Raji (cell line): ENCODE measurements around the gene INSYN1.

Experiments
- POLR2A ChIP-seq: IDR thresholded peaks from 2 replicates; pipeline ENCODE4 v1.6.1; 2011; ENCODE audit warnings: low read depth, low read length, control low read depth; ENCODE audit not compliant: insufficient read depth

The INSYN1 gene

DNA sequence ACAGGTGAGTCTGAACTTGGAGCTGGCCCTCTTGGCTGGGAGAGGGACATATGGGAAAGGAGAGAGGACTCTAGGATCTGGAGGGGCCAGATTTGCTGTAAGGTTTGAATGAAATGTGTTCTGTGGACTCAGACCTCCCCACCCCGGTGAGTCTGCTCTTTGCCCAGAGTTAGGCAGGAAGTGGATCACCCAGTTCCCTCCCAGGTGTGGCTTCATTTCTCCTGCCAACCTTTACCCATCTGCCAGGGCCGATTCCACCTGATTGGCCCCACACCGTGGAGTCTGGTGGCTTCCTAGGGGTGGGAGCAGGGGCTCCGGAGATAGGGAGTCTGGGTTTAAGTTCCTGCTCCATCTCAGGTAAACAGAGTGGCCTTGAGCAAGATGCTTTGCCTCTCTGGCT, 43.5 kb downstream of the INSYN1 start:
- TF ChIP-seq POLR2A = no peak

DNA sequence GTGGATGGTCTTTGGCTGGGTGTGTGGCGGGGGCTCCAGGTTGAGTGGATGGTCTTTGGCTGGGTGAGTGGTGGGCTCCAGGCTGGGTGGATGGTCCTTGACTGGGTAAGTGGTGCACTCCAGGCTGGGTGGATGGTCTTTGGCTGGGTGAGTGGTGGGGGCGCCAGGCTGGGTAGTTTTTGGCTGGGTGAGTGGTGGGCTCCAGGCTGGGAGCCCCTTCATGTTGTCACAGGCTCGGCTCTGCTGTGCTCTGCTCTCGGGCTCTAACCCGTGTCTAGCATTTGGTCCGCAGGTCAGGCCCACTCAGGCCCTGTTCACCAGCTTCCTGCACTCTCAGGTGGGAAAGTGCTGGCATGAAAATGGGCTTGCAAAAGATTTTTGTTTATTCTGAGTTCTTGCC, 43.9 kb downstream of the INSYN1 start:
- TF ChIP-seq POLR2A = no peak

DNA sequence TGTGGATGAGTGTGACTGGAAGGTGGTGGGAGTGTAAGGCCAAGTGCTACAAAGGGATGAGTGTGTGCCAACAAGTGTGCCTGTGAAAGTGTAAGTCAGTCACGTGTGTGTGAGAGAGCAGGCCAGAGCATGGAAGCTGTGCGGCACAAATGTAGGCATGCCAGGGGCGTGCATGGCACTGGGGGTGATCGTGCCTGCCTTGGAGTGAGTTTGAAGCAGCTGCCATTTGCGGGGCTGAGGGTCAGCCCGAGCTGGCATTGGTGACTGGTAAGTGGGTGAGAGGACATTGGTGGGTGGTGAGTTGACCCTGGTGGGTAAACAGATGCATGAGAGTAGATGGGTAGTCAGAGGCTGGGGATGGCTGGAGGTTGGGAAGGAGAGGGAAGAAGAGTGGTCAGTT, 44.5 kb downstream of the INSYN1 start:
- no peak for TF ChIP-seq POLR2A

DNA sequence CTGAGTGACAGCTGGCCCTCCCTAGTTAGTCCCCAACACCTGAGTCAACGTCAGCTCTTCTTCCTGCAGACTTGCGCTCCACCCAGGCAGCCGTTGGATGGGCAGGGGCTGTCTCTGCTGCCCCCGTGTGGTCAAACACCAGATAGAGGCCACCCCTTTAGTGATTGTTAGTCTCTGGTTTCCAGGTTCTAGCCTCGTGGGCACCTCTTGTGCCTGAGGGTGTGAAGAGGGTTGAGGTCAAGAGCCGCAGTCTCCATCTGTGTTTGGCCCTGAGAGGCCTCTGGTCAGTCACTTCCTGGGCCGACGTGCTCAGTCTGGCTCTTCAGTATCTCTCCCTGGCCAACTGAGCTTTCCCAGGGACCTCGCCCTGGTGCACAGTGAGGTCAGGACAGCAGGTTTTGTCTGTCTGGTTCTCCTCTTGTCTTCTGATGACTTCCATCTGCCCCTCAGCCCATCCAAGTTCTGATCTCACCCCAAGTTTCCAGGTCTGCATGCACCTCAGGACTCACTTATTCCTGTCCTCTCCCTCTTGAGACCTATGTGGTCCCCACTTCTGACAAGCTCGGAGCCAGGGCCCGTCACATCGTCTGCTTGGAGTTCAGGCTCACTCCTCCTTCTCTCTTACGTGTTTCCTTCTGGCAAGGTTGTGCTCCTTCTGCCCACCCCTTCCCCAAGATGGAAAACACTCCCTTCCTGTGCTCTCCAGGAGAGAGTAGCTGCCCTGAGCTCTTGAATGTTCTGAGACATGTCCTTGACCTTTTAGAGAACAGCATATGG, 48.1 kb downstream of the INSYN1 start:
- no peak for TF ChIP-seq POLR2A

DNA sequence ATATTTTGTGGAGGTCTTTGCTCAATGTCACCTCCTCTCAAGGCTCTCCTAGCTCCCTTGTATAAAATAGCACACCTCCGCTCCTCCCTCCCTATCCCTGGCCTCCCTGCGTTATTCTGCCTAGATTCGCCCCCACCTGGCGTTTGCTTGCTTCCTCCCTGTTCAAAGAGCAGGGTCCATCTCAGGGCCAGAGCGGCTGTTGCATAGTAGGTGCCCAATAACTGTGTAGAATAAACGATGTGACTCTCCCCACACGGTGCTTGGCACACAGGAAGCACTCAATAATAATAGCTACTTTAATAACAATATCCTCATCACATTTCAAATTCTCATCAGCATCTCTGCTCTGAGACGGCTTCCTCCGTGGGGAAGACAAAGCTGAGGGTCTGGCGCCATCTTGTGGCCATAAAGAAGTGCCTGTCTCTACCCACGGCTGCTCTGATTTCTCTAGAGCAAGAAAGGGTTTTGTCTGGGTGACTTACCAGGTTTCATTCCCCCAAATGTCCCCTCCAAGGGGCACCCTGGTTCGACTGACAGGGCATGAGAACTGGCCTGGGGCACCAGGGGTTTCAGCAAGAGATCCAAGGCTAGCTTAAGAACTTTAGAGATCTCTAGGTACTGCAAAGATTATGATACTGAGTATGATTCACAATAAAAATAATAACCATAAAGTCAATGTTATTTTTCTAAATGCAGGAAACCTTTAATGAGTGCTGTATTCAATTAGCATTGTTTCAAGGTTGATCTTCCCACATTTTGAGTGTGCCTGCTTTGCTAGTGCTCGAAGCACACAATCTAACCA, 52.9 kb downstream of the INSYN1 start:
- no peak for TF ChIP-seq POLR2A

DNA sequence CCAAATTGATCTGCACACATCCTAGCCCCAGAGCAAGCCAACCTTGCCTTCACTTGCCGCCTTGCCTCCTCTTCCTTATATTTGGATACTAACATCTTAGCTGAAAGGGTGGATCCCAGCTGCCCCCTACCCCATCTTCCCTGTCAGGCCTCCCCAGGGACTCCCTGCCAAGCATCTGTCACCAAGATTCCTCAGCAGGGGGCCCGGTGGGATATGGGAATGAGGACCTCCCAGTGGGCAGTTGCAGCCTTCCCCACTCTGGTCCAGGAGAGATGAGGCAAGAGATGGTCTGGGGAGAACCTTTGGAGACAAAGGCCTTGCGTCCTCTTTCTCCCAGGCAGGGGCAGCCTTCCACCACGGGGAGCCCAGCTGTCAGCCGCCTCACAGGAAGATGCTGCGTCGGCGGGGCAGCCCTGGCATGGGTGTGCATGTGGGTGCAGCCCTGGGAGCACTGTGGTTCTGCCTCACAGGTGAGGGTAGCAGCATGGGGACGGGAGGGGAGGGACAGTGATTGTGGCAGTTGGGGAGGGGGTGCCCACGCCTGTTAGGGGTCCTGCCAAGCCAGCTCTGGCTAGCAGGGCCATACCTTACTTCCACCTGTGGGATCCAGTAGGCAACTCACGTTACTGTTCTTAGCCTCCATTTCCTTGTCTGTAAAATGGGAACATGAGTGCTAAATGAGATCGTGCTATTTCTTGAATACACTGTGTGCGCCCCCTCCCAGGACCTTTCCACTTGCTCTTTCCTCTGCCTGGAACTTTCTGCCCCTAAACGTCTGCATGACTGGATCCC, 53.7 kb downstream of the INSYN1 start:
- TF ChIP-seq POLR2A = no peak

DNA sequence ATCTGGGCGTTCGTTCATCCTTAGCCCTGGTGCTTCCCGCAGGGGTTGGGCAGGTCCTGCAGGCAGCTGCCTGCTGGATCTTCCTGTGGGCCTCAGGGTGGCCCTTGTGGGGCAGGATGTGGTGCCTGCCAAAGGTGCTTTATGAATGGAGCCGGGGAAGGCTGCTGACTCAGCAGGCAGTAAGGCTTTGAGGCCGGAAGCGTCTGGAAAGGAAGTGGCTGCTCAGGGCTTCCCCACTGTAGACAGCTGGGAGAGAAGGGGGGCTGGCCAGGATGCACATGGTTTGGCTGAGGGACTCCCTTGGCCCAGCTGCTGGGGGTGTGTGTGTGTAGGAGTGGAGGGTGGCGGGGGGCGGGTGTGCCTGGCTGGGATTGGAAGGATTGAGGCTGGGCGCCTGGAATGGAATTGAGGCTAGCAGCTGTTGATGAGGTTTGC, 56.1 kb downstream of the INSYN1 start:
- no peak for TF ChIP-seq POLR2A

DNA sequence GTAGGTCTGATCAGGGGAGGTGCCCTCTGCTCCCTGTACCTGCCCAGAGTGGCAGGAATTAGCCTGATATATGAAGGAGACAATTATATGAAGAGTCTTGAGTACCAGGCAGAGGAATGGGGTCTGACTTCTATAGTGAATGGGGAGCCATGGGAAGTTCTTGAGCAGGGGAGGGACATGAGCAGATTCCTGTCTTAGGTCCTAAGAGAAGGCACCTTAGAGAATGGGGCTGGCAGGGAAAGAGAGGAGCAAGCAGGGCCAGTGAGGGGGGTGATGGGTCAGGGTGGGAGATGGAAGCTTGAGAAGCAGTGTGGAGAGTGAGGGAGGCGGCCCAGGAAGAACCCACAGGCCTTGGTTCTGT, 56.5 kb downstream of the INSYN1 start:
- TF ChIP-seq POLR2A = no peak

DNA sequence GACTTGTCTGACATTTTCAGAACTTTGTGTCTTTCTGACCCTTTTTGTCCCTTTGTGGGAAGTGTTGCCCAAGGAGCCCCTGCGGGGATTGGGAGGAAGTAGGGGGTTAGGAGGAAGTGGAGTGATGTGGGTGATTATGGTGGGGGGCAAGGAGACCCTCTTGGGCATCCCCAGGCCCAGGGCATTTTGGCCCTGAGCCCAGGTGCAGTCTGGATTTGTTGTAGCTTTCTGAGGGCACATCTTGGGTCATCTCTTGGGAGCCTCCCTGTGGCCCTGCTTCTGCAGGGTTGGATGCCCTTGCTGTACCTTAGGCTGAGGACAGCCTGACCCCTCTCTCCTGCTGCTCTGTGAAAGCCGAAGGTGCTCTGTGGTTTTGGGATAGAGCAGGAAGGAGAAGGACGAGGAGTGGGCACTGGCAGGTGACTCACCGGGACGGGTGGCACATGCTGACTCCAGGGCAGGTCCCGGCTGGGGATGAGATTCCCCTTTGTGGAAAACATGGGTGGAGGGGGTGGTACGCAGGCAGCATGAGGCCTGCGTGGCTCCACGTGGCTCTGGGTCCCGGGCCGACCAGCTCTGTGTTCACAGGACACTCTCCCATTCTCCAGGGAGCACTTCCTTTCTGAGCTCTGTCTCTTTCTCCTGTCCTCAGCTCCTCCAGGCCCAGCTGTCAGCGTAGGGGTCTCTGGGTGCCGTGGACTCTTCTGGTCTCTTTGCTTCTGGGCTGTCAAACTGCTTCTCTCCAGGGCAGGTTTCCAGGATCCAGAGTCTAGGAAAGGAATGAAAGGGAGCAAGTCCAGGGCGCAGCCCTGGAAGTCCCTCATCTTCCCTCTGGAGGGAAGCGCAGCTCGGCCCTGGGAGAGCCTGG, 57.1 kb downstream of the INSYN1 start:
- no peak for TF ChIP-seq POLR2A

DNA sequence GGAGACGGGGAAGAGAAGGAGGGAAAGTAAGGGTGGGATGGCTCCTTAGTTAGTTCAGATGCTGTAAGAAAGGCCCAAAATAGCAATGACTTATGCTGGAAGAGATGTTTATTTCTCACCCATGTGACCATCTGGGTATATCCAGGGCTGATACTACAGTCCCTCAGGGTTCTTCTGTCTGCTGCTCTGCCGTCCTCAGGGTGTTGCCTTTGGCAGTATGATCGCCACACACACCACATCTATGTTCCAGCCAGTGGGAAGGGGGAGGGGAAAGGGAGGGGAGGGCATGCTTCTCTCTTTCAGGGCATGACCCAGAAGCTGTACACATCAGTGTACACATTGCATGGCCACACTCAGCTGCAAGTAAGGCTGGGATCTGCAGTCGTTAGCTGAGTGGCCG, 58.7 kb downstream of the INSYN1 start:
- no peak for TF ChIP-seq POLR2A

DNA sequence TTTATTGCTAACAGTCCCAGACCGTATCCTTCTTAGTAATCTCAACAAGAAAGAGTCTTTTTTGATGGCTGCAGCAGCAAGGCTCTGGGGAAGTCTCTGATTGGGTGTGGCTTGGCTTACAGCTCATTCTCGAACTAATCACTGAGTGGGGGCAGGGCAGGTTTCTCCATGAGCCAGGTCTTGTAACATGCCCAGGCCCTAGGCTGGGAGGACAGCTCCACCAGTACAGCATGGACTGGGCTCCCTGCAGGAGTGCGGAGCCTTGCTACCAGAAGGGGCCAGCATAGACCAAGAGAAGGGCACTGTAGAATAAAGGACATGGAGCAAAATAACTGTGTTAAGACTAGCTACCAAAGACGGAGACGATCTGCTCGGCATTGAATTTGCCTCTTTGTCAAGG, 61.8 kb downstream of the INSYN1 start:
- no peak for TF ChIP-seq POLR2A

DNA sequence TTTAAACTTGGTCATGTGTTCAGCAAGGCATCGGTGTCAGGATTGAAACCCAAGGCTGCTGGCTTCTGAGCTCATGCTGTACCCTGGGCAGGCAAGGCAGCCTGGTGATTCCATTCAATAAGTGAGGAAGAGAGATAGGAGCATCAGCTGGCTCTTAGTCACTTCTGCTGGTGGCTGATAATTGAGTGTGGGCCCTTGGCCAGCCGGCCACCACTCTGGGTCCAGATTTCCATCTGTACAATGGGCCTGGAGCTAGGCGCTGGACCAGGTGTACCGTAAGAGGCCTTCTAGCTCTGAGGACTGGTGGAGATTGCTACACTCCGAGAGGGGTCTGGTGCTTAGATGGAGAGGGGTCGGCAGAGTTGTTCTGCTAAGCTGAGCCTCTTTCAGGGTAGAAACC, 64.7 kb downstream of the INSYN1 start:
- TF ChIP-seq POLR2A = no peak

DNA sequence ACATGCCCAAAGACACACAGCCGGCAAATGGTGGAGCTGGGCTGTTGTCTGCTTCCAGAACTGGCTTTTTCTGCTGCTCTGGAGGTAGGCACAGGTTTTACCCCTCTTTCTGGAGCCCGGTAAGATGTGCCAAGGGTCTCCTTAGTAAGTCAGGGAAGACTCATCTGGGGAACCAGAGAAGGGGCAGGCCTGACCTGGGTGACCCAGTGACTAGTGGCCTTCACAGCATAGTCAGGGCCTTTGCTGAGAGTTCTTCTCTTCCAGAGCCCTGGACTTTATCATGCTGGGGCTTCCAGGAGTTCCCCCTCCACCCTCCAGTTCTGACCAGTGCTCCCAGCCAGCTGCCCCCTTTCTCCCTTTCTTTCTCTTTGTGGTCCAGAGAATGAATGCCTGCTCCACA, 65.8 kb downstream of the INSYN1 start:
- no peak for TF ChIP-seq POLR2A

DNA sequence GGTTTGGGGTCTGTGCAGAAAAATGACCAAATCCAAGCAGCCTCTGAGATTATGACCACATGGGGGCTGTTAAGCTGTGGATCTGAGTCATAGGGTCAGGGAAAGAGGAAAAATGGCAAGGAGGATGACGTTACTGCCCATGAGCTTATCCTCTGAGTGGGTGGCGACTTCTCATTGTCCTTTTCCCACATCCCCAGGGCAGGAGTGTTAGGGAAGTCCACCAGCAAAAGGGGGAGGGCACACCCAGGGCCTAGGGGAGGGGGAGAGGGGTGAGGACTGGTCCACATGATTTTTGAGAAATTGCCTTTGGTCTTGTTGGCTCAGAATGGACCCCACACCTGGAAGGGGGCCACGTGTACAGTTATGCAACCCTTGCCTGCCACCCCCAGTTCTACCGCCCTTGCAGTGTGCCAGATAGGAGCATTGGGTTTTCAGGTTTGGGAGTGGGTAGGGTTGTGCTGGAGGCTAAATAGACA, 66.3 kb downstream of the INSYN1 start:
- TF ChIP-seq POLR2A = no peak

DNA sequence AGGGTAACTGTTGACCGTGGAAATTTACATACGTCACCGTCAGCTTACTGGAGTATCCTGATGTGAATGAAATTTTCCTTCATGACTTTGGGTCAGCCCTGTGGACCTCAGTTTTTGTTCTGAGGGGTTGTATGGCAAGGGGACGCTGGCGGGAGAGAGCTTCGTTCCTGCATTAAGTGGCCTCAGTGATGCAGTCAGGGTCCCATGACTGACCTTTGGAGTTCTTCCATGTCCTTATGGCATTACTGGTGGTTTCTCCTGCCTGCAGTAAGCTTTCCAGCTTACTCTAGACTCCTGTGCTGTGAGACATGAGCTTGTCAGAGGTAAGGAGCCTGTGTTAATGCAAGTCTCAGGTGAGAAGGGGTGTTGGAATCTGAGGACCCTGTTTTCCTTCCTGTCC, 67.2 kb downstream of the INSYN1 start:
- no peak for TF ChIP-seq POLR2A
